HepG2 (cell line): Measurements from ENCODE around the gene ZNF561. TPM values are rescaled to one million over a fixed set of nuclear protein-coding genes. Genes with fewer than 3 reads are reported as not detected.

Experiments
- BCL6 ChIP-seq: IDR thresholded peaks from 2 replicates; pipeline ENCODE4 v1.6.1; 2016; ENCODE audit warnings: missing genetic modification reagents, missing compliant biosample characterization
- CENPT ChIP-seq: sonication (generic); formaldehyde crosslinking; IDR thresholded peaks from 2 replicates; pipeline ENCODE4 v1.8.0; 2022; ENCODE audit warnings: low read depth, mild to moderate bottlenecking, moderate library complexity, missing genetic modification reagents
- HINFP ChIP-seq: sonication (generic); formaldehyde crosslinking; IDR thresholded peaks from 2 replicates; pipeline ENCODE4 v1.4.0; 2020; ENCODE audit warnings: low read depth, mild to moderate bottlenecking, missing genetic modification reagents
- HMGXB3 ChIP-seq: sonication (generic); formaldehyde crosslinking; IDR thresholded peaks from 2 replicates; pipeline ENCODE4 v1.4.0; 2020; ENCODE audit warnings: missing genetic modification reagents, borderline replicate concordance
- HMGXB4 ChIP-seq, 2 experiments: sonication (generic) in 1 of 2; formaldehyde crosslinking in 1 of 2; IDR thresholded peaks; 2 replicates each; pipeline versions ENCODE4 v1.4.0 to v1.6.1; 2018 to 2020; ENCODE audit warnings: missing genetic modification reagents in 2 of 2, borderline replicate concordance in 1 of 2, low read depth in 1 of 2, mild to moderate bottlenecking in 1 of 2, missing biosample characterization in 1 of 2
- IKZF4 ChIP-seq: sonication (generic); formaldehyde crosslinking; IDR thresholded peaks from 2 replicates; pipeline ENCODE4 v1.5.1; 2020; ENCODE audit warnings: borderline replicate concordance, mild to moderate bottlenecking, low read depth, missing genetic modification reagents; ENCODE audit errors: not compliant biosample characterization
- NRL ChIP-seq: sonication (generic); formaldehyde crosslinking; IDR thresholded peaks from 2 replicates; pipeline ENCODE4 v1.5.0; 2020; ENCODE audit warnings: missing genetic modification reagents, mild to moderate bottlenecking, moderate library complexity, borderline replicate concordance
- PCBP2 ChIP-seq: fragments of 200-400 bp; formaldehyde crosslinking; optimal IDR thresholded peaks from 2 replicates; pipeline ENCODE3; 2018; ENCODE audit warnings: low read length, low read depth; ENCODE audit not compliant: poor library complexity, severe bottlenecking
- POLR2AphosphoS5 ChIP-seq: IDR thresholded peaks from 2 replicates; pipeline ENCODE4 v1.6.1; 2012; ENCODE audit warnings: low read depth, low read length
- SP2 ChIP-seq: sonication (generic); formaldehyde crosslinking; IDR thresholded peaks from 2 replicates; pipeline ENCODE4 v1.5.1; 2020; ENCODE audit warnings: mild to moderate bottlenecking, missing genetic modification reagents
- U2AF1 ChIP-seq: fragments of 200-400 bp; formaldehyde crosslinking; optimal IDR thresholded peaks from 2 replicates; pipeline ENCODE3; 2017; ENCODE audit warnings: mild to moderate bottlenecking, low read depth, low read length
- ZKSCAN8 ChIP-seq: IDR thresholded peaks from 2 replicates; pipeline ENCODE4 v1.6.1; 2016; ENCODE audit warnings: borderline replicate concordance, missing genetic modification reagents, missing compliant biosample characterization
- ZNF260 ChIP-seq: sonication (generic); formaldehyde crosslinking; IDR thresholded peaks from 2 replicates; pipeline ENCODE4 v1.4.0; 2020; ENCODE audit warnings: missing genetic modification reagents, low read depth, mild to moderate bottlenecking, borderline replicate concordance
- ZNF687 ChIP-seq: sonication (generic); formaldehyde crosslinking; IDR thresholded peaks from 2 replicates; pipeline ENCODE4 v1.5.1; 2020; ENCODE audit warnings: mild to moderate bottlenecking, missing genetic modification reagents, moderate library complexity
- polyA plus RNA-seq, 8 experiments: library from polyadenylated mRNA; depleted of rRNA in 3 of 8; stranded (reverse) in 7 of 8; unstranded in 1 of 8; fragments of >200 nt; fragmentation: Illumina TruSeq in 4 of 8; extraction: Trizol in 4 of 8; gene quantifications; 2 replicates each; pipeline versions ENCODE4 v1.2.1 to v1.2.3, GENCODE V29; 2011 to 2016; ENCODE audit warnings: low read depth in 4 of 8, missing spikeins in 1 of 8, mixed read lengths in 1 of 8; ENCODE audit not compliant: insufficient read depth in 1 of 8
- total RNA-seq, 5 experiments: library from RNA; depleted of rRNA; stranded (reverse); fragments of >200 nt; fragmentation: Illumina TruSeq; extraction: Trizol; gene quantifications; 2 replicates each; pipeline ENCODE4 v1.2.3, GENCODE V29; 2016; ENCODE audit warnings: low read depth in 1 of 5

Gene ZNF561
- total and polyA plus RNA-seq, 2 of the 13 experiments (the other 11 are each of a cell fraction or from before 2014, with no cell fraction given), result 19.8 to 35.1 TPM

GRCh38 chr19:9621156-9622037 lies at the start of gene ZNF561 (continued):
- TF ChIP-seq ZNF260, result no peak
- no peak for TF ChIP-seq BCL6 (CRISPR knock-in tag)
- no peak for TF ChIP-seq CENPT (CRISPR knock-in tag)
- no peak for TF ChIP-seq HINFP (CRISPR knock-in tag)
- TF ChIP-seq POLR2AphosphoS5, result peak; percentile 66
- no peak for TF ChIP-seq PCBP2
- peak; percentile 58; the same call in 1 of the 2 replicates for TF ChIP-seq SP2 (CRISPR knock-in tag)
- peak; percentile 82 for TF ChIP-seq U2AF1
- TF ChIP-seq ZKSCAN8 (CRISPR knock-in tag), result no peak
- no peak for TF ChIP-seq IKZF4
- peak; percentile 82; the same call in 1 of the 2 replicates for TF ChIP-seq NRL (CRISPR knock-in tag)
- peak; percentile 92 for TF ChIP-seq ZNF687 (CRISPR knock-in tag)
- TF ChIP-seq HMGXB3 (CRISPR knock-in tag), result no peak
- TF ChIP-seq HMGXB4 (CRISPR knock-in tag; IDR thresholded peaks at IDR 0.05; ENCODE audit: borderline replicate concordance in 1 of 2, low read depth in 1 of 2), result peak; percentile 76 to 85; a peak in 3 of 4 replicates
